ENCODE results near the gene MOV10. TPM values are rescaled to one million over a fixed set of nuclear protein-coding genes. Genes with fewer than 3 reads are reported as not detected.

The MOV10 gene
- total and polyA plus RNA-seq, 10 of the 15 experiments (the other 5 are each of a cell fraction or from before 2014, with no cell fraction given) = 21.0 to 80.3 (median 49.8) TPM

- TF ChIP-seq, protein P1, sequence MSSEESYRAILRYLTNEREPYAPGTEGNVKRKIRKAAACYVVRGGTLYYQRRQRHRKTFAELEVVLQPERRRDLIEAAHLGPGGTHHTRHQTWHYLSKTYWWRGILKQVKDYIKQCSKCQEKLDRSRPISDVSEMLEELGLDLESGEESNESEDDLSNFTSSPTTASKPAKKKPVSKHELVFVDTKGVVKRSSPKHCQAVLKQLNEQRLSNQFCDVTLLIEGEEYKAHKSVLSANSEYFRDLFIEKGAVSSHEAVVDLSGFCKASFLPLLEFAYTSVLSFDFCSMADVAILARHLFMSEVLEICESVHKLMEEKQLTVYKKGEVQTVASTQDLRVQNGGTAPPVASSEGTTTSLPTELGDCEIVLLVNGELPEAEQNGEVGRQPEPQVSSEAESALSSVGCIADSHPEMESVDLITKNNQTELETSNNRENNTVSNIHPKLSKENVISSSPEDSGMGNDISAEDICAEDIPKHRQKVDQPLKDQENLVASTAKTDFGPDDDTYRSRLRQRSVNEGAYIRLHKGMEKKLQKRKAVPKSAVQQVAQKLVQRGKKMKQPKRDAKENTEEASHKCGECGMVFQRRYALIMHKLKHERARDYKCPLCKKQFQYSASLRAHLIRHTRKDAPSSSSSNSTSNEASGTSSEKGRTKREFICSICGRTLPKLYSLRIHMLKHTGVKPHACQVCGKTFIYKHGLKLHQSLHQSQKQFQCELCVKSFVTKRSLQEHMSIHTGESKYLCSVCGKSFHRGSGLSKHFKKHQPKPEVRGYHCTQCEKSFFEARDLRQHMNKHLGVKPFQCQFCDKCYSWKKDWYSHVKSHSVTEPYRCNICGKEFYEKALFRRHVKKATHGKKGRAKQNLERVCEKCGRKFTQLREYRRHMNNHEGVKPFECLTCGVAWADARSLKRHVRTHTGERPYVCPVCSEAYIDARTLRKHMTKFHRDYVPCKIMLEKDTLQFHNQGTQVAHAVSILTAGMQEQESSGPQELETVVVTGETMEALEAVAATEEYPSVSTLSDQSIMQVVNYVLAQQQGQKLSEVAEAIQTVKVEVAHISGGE (CRISPR knock-in tag; IDR thresholded peaks at IDR 0.05) = no peak
- no peak for TF ChIP-seq SMC3 (IDR thresholded peaks at IDR 0.05; ENCODE audit: borderline replicate concordance, low read length)
- TF ChIP-seq, protein P2, sequence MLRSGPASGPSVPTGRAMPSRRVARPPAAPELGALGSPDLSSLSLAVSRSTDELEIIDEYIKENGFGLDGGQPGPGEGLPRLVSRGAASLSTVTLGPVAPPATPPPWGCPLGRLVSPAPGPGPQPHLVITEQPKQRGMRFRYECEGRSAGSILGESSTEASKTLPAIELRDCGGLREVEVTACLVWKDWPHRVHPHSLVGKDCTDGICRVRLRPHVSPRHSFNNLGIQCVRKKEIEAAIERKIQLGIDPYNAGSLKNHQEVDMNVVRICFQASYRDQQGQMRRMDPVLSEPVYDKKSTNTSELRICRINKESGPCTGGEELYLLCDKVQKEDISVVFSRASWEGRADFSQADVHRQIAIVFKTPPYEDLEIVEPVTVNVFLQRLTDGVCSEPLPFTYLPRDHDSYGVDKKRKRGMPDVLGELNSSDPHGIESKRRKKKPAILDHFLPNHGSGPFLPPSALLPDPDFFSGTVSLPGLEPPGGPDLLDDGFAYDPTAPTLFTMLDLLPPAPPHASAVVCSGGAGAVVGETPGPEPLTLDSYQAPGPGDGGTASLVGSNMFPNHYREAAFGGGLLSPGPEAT (IDR thresholded peaks at IDR 0.05; ENCODE audit: low read depth) = peak; percentile 77
- no peak for TF ChIP-seq NFYB (IDR thresholded peaks at IDR 0.05; ENCODE audit: insufficient read depth, low read depth, low read length)
- TF ChIP-seq, protein P3, sequence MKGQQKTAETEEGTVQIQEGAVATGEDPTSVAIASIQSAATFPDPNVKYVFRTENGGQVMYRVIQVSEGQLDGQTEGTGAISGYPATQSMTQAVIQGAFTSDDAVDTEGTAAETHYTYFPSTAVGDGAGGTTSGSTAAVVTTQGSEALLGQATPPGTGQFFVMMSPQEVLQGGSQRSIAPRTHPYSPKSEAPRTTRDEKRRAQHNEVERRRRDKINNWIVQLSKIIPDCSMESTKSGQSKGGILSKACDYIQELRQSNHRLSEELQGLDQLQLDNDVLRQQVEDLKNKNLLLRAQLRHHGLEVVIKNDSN (IDR thresholded peaks at IDR 0.05; ENCODE audit: borderline replicate concordance, extremely low read length, insufficient read depth, low read depth, low read length) = no peak
- no peak for TF ChIP-seq SMAD1 (IDR thresholded peaks at IDR 0.05; ENCODE audit: low read depth, partially characterized antibody)
- 0 out of 3 replicates have a peak, but pooled peaks of 1 of the 2 experiments have one; percentile 20 for TF ChIP-seq EGR1 (IDR thresholded peaks at IDR 0.05; ENCODE audit: borderline replicate concordance in 1 of 2, low read depth in 2 of 2, low read length in 2 of 2)
- no peak for TF ChIP-seq MEF2B (IDR thresholded peaks at IDR 0.05; ENCODE audit: partially characterized antibody, poor library complexity, severe bottlenecking)
- TF ChIP-seq, protein P4, sequence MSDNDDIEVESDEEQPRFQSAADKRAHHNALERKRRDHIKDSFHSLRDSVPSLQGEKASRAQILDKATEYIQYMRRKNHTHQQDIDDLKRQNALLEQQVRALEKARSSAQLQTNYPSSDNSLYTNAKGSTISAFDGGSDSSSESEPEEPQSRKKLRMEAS (IDR thresholded peaks at IDR 0.05; ENCODE audit: low read depth, low read length) = no peak
- TF ChIP-seq CBFB (IDR thresholded peaks at IDR 0.05; ENCODE audit: low read depth) = no peak
- peak; percentile 90 for TF ChIP-seq EED (IDR thresholded peaks at IDR 0.05; ENCODE audit: low read depth)
- no peak for TF ChIP-seq FOXK2 (IDR thresholded peaks at IDR 0.05)
- peak; percentile 98 for TF ChIP-seq SPI1 (IDR thresholded peaks at IDR 0.05; ENCODE audit: borderline replicate concordance, insufficient read depth, low read depth, low read length)
- TF ChIP-seq SRF (IDR thresholded peaks at IDR 0.05; ENCODE audit: low read depth in 2 of 2, low read length in 2 of 2) = no peak
- TF ChIP-seq EP300 (IDR thresholded peaks at IDR 0.05; ENCODE audit: borderline replicate concordance in 1 of 2, control insufficient read depth in 1 of 2, low read depth in 2 of 2, low read length in 2 of 2) = 0 out of 4 replicates have a peak, but pooled peaks of 1 of the 2 experiments have one; percentile 42
- TF ChIP-seq E4F1 (IDR thresholded peaks at IDR 0.05; ENCODE audit: borderline replicate concordance, partially characterized antibody) = no peak
- 0 out of 2 replicates have a peak, but pooled peaks have one; percentile 24 for TF ChIP-seq PAX5 (IDR thresholded peaks at IDR 0.05; ENCODE audit: borderline replicate concordance, low read depth, low read length)
- peak; percentile 87 for TF ChIP-seq IKZF1 (conservative IDR thresholded peaks at IDR 0.05)
- TF ChIP-seq SIX5 (IDR thresholded peaks at IDR 0.05; ENCODE audit: low read depth, low read length, severe bottlenecking) = no peak
These were observed 39.2 kb downstream of the MOV10 start (continued) for GRCh38 chr1:112713466-112714312.

Measured in GM12878 (cell line).